GM12878 (cell line): Measurements from ENCODE around the gene PGBD4. TPM values are rescaled to one million over a fixed set of nuclear protein-coding genes. Genes with fewer than 3 reads are reported as not detected.
"Not testable (repeated sequence)": the region's sequence is repeated elsewhere in the genome, so short reads cannot be mapped to it uniquely, and the experiment has no call there.

Source experiments
- ATAC-seq: fragments of 200-7000 bp; cut with Tn5 transposase; 3 replicates; pipeline ENCODE4 v1.9.1; 2020; ENCODE audit warnings: mild to moderate bottlenecking, moderate library complexity
- BruUV-seq: library from RNA; stranded (reverse); fragments of 400-500 nt; replicated peaks from 2 replicates; lab custom pipeline; 2021; lab: Mats Ljungman, UMichigan
- CTCF ChIA-PET: fragments of 300-600 bp; sonication (Branson Sonifier 250); formaldehyde crosslinking; extraction: SDS; loops from one replicate; lab custom pipeline; 2021; ENCODE audit warnings: inconsistent platforms; lab: Yijun Ruan, JAX
- POLR2A ChIA-PET: fragments of 350-600 bp; formaldehyde crosslinking; extraction: SDS; loops from one replicate; lab custom pipeline; 2021; ENCODE audit warnings: inconsistent platforms; lab: Charles Lee
- RAD21 ChIA-PET: fragments of 300-600 bp; sonication (Branson Sonifier 250); formaldehyde crosslinking; loops from one replicate; lab custom pipeline; 2023; ENCODE audit warnings: antibody characterized with exemption; ENCODE audit not compliant: unreplicated experiment; lab: Charles Lee
- SMC1A ChIA-PET: fragments of 300-600 bp; sonication (Branson Sonifier 250); formaldehyde crosslinking; loops from one replicate; lab custom pipeline; 2023; ENCODE audit not compliant: unreplicated experiment, uncharacterized antibody; lab: Charles Lee
- DNase-seq: peaks from one replicate; pipeline ENCODE4 v3.0.0-alpha.2; 2011; ENCODE audit warnings: low read depth, low spot score
- FAIRE-seq: peaks from 3 replicates; lab custom pipeline; 2011; peaks lifted over from hg19 to GRCh38; lab: Jason Lieb, UNC
- H2AFZ ChIP-seq: 2 replicates; pipeline ENCODE4 v1.6.0; 2011; ENCODE audit warnings: low read depth, low read length, control low read depth; ENCODE audit not compliant: control insufficient read depth
- H3K27ac ChIP-seq: 2 replicates; pipeline ENCODE4 v1.5.1; 2011; ENCODE audit warnings: control low read depth; ENCODE audit not compliant: control insufficient read depth, insufficient read depth
- H3K27me3 ChIP-seq, 2 experiments: replicated peaks in 1 of 2; 2 replicates each; pipeline versions ENCODE4 v1.6.0 to v1.6.1; 2011; ENCODE audit warnings: low read length in 1 of 2; ENCODE audit not compliant: control insufficient read depth in 2 of 2, insufficient read depth in 2 of 2
- H3K36me3 ChIP-seq, 2 experiments: 2 replicates each; pipeline ENCODE4 v1.5.1; 2011; ENCODE audit warnings: low read length in 1 of 2; ENCODE audit not compliant: control insufficient read depth in 2 of 2, insufficient read depth in 2 of 2
- H3K4me1 ChIP-seq: 2 replicates; pipeline ENCODE4 v1.6.1; 2011; ENCODE audit warnings: mild to moderate bottlenecking, low read length, moderate library complexity, mixed read lengths; ENCODE audit not compliant: control insufficient read depth, insufficient read depth
- H3K4me2 ChIP-seq: 2 replicates; pipeline ENCODE4 v1.6.0; 2011; ENCODE audit warnings: control low read depth; ENCODE audit not compliant: control insufficient read depth, insufficient read depth
- H3K4me3 ChIP-seq: fragments of 200-600 bp; sonication (generic); 2 replicates; pipeline ENCODE4 v1.5.1; 2016
- H3K79me2 ChIP-seq: 2 replicates; pipeline ENCODE4 v1.6.0; 2011; ENCODE audit warnings: low read length; ENCODE audit not compliant: control insufficient read depth, insufficient read depth
- H3K9ac ChIP-seq: 2 replicates; pipeline ENCODE4 v1.8.0; 2011; ENCODE audit warnings: low read length, control low read depth, mixed read lengths; ENCODE audit not compliant: control insufficient read depth, insufficient read depth
- H3K9me3 ChIP-seq: replicated peaks from 3 replicates; pipeline ENCODE4 v1.5.1; 2011; ENCODE audit warnings: mild to moderate bottlenecking, low read length; ENCODE audit not compliant: control insufficient read depth, insufficient read depth
- H4K20me1 ChIP-seq: 2 replicates; pipeline ENCODE4 v1.6.0; 2011; ENCODE audit not compliant: control insufficient read depth, insufficient read depth
- WGBS: methylation state at CpG from one replicate; pipeline ENCODE4 v1.1.6; 2016; ENCODE audit warnings: low lambda C conversion rate; ENCODE audit not compliant: insufficient replicate concordance, insufficient coverage; ENCODE audit errors: missing lambda C conversion rate; 5-methylcytosine and 5-hydroxymethylcytosine counted together
- in situ Hi-C: fragments of 300-500 bp; cut with MboI; formaldehyde crosslinking; loops from 9 replicates; pipeline ENCODE4 v1.14.3; 2018; ENCODE audit warnings: mixed read lengths
- intact Hi-C: fragments of 100-400 bp; cut with micrococcal nuclease; formaldehyde crosslinking; loops from one replicate; pipeline ENCODE4 v1.14.2; 2022; ENCODE audit not compliant: unreplicated experiment
- polyA plus RNA-seq, 11 experiments: library from polyadenylated mRNA; depleted of rRNA in 4 of 11; unstranded in 6 of 11; stranded (reverse) in 5 of 11; fragments of >200 nt; fragmentation: Nextera tagmentation in 4 of 11; fragmentation: Illumina TruSeq in 1 of 11; extraction: Ambion mirVana in 4 of 11; extraction: Trizol in 1 of 11; gene quantifications; 1 replicate in 1 of 11; 2 replicates in 10 of 11; pipeline versions ENCODE4 v1.2.1 to v1.2.3, GENCODE V29; 2011 to 2016; ENCODE audit warnings: inconsistent platforms in 2 of 11, missing spikeins in 2 of 11, low read depth in 1 of 11
- total RNA-seq, 4 experiments: library from RNA; depleted of rRNA in 3 of 4; stranded (reverse); fragments of >200 nt in 3 of 4; fragmentation: Illumina TruSeq in 1 of 4; extraction: Trizol in 1 of 4; gene quantifications; 2 replicates each; pipeline versions ENCODE4 v1.2.1 to v1.2.3, GENCODE V29; 2013 to 2021
- TF ChIP-seq, protein P1 (sequence below): fragments of 450-650 bp; formaldehyde crosslinking; IDR thresholded peaks from 2 replicates; pipeline ENCODE4 v1.4.0; 2020; ENCODE audit warnings: mild to moderate bottlenecking, moderate library complexity
- TF ChIP-seq, protein P2 (sequence below): IDR thresholded peaks from 2 replicates; pipeline ENCODE4 v1.6.1; 2012; ENCODE audit warnings: low read depth, low read length, improper control_type of control experiment

Gene PGBD4
- total and polyA plus RNA-seq, 10 of the 15 experiments (the other 5 are each of a cell fraction or from before 2014, with no cell fraction given) = 1.2 to 5.8 (median 2.8) TPM

DNA sequence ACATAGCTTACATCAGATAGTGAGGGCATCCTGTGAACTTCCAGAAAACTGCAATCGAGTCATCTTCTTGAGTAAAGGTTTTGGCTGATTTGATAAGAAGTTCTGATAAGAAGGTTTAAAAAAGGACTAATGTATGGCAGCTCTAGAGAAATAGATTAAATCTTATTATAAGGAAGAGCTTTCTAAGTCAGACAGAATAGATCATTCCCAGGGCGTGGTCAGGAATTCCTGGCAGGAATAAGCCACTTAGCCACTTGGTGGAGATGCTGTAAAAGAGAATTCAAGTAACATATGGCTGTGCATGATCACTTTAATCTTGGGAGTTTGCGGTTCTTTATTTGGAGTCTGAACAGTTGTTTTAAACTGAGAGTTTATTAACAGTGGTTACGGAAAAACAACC is 17.4 kb downstream of the PGBD4 start (continued):
- TF ChIP-seq, protein P1, sequence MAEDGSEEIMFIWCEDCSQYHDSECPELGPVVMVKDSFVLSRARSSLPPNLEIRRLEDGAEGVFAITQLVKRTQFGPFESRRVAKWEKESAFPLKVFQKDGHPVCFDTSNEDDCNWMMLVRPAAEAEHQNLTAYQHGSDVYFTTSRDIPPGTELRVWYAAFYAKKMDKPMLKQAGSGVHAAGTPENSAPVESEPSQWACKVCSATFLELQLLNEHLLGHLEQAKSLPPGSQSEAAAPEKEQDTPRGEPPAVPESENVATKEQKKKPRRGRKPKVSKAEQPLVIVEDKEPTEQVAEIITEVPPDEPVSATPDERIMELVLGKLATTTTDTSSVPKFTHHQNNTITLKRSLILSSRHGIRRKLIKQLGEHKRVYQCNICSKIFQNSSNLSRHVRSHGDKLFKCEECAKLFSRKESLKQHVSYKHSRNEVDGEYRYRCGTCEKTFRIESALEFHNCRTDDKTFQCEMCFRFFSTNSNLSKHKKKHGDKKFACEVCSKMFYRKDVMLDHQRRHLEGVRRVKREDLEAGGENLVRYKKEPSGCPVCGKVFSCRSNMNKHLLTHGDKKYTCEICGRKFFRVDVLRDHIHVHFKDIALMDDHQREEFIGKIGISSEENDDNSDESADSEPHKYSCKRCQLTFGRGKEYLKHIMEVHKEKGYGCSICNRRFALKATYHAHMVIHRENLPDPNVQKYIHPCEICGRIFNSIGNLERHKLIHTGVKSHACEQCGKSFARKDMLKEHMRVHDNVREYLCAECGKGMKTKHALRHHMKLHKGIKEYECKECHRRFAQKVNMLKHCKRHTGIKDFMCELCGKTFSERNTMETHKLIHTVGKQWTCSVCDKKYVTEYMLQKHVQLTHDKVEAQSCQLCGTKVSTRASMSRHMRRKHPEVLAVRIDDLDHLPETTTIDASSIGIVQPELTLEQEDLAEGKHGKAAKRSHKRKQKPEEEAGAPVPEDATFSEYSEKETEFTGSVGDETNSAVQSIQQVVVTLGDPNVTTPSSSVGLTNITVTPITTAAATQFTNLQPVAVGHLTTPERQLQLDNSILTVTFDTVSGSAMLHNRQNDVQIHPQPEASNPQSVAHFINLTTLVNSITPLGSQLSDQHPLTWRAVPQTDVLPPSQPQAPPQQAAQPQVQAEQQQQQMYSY (CRISPR knock-in tag) = no peak
- TF ChIP-seq, protein P2, sequence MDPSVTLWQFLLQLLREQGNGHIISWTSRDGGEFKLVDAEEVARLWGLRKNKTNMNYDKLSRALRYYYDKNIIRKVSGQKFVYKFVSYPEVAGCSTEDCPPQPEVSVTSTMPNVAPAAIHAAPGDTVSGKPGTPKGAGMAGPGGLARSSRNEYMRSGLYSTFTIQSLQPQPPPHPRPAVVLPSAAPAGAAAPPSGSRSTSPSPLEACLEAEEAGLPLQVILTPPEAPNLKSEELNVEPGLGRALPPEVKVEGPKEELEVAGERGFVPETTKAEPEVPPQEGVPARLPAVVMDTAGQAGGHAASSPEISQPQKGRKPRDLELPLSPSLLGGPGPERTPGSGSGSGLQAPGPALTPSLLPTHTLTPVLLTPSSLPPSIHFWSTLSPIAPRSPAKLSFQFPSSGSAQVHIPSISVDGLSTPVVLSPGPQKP = no peak

DNA sequence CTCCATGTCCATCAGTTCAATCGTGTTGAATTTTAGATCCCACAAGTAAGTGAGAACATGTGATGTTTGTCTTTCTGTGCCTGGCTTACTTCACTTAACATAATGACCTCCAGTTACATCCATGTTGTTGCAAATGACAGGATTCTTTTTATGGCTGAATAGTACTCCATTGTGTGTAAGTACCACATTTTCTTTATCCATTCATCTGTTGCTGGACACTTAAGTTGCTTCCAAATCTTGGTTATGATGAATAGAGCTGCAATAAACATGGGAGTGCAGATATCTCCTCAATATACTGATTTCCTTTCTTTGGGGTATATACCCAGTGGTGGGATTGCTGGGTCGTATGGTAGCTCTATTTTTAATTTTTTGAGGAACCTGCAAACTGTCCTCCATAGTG is 18.5 kb downstream of the PGBD4 start:
- DNase-seq, H3K36me3 ChIP-seq, H3K9ac ChIP-seq, BruUV-seq, H3K27ac ChIP-seq, ATAC-seq, in situ Hi-C loops, H2AFZ ChIP-seq, FAIRE-seq, intact Hi-C loops, POLR2A ChIA-PET, H3K9me3 ChIP-seq, H3K27me3 ChIP-seq, H3K4me1 ChIP-seq, H3K4me2 ChIP-seq, H3K79me2 ChIP-seq, H4K20me1 ChIP-seq, H3K4me3 ChIP-seq: not testable (repeated sequence)
- ChIA-PET RAD21 (interaction anchor here (0.7 to 1.8 kb wide), 2 partner anchors 11 to 13 kb away, joined by 3 to 5 read pairs; no protein-coding TSS in a partner anchor), SMC1A (interaction anchor here (0.9 to 1.0 kb wide), 2 partner anchors 9 to 89 kb away, joined by 3 read pairs; no protein-coding TSS in a partner anchor), CTCF (interaction anchor here (1.2 to 1.5 kb wide), 2 partner anchors 10 to 55 kb away, joined by 3 to 5 read pairs; no protein-coding TSS in a partner anchor)
- 21% methylated on average over 2 of the region's 2 CpGs for WGBS

DNA sequence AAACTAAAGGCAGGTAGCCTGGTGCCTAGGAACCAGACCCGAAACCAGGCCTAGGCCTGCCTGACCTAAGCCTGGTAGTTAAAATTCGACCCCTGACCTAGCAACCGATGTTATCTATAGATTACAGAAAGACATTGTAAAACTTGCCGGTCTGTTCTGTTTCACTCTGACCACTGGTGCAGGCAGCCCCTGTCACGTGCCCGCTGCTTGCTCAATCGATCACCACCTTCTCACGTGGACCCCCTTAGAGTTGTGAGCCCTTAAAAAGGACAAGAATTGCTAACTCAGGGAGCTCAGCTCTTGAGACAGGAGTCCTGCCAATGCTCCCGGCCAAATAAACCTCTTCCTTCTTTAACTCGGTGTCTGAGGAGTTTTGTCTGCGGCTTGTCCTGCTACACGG is 19.9 kb downstream of the PGBD4 start:
- H3K4me2 ChIP-seq, RAD21 ChIA-PET, SMC1A ChIA-PET, FAIRE-seq, H3K9me3 ChIP-seq, BruUV-seq, H3K4me1 ChIP-seq, H3K9ac ChIP-seq, H2AFZ ChIP-seq, H3K27ac ChIP-seq, intact Hi-C loops, H3K79me2 ChIP-seq, H3K4me3 ChIP-seq, DNase-seq, in situ Hi-C loops, ATAC-seq, H3K36me3 ChIP-seq, POLR2A ChIA-PET, H3K27me3 ChIP-seq, H4K20me1 ChIP-seq: not testable (repeated sequence)
- 80% methylated on average over 12 of the region's 12 CpGs for WGBS
- CTCF ChIA-PET = interaction anchor here (1.5 kb wide), 1 partner anchor 11 kb away, joined by 5 read pairs; no protein-coding TSS in a partner anchor
